SK-N-SH (cell line): ENCODE data around the gene TTLL12. TPM values are rescaled to one million over a fixed set of nuclear protein-coding genes. Genes with fewer than 3 reads are reported as not detected.

Experiments used
- CTCF ChIA-PET: fragments of 300-600, 350-600 bp; formaldehyde crosslinking; extraction: SDS; loops from one replicate; lab custom pipeline; 2021; lab: Yijun Ruan, JAX
- POLR2A ChIA-PET: fragments of 350-600 bp; sonication (Branson Sonifier 250); formaldehyde crosslinking; extraction: SDS; loops from one replicate; lab custom pipeline; 2020; ENCODE audit warnings: antibody characterized with exemption, inconsistent platforms; lab: Yijun Ruan, JAX
- DNase-seq: peaks from one replicate; pipeline ENCODE4 v3.0.0; 2012
- H2AFZ ChIP-seq: fragments of 200-600 bp; sonication (generic); 2 replicates; pipeline ENCODE4 v1.8.1; 2016; ENCODE audit warnings: antibody characterized with exemption, mild to moderate bottlenecking, low read depth
- H3F3A ChIP-seq: fragments of 200-600 bp; sonication (generic); replicated peaks from 2 replicates; pipeline ENCODE3; 2016; ENCODE audit warnings: antibody characterized with exemption, mild to moderate bottlenecking; ENCODE audit not compliant: insufficient read depth
- H3K27ac ChIP-seq, 2 experiments: fragments of 200-500 bp in 1 of 2; fragments of 200-600 bp in 1 of 2; sonication (Bioruptor generic) in 1 of 2; sonication (generic), shearing (Covaris generic) in 1 of 2; 2 replicates each; pipeline versions ENCODE4 v1.5.1 to v1.6.1; 2014 to 2016; ENCODE audit warnings: low read depth in 2 of 2, inconsistent platforms in 1 of 2, low read length in 1 of 2, mild to moderate bottlenecking in 1 of 2, mixed read lengths in 1 of 2
- H3K27me3 ChIP-seq: fragments of 200-600 bp; sonication (generic), shearing (Covaris generic); 2 replicates; pipeline ENCODE4 v1.6.1; 2016; ENCODE audit warnings: mixed run types; ENCODE audit not compliant: insufficient read depth
- H3K36me3 ChIP-seq, 2 experiments: fragments of 200-500 bp in 1 of 2; fragments of 200-600 bp in 1 of 2; sonication (Bioruptor generic) in 1 of 2; sonication (generic) in 1 of 2; replicated peaks in 1 of 2; 2 replicates each; pipeline versions ENCODE3 to v1.5.1; 2014 to 2016; ENCODE audit warnings: low read length in 1 of 2, mild to moderate bottlenecking in 1 of 2; ENCODE audit not compliant: insufficient read depth in 2 of 2, control insufficient read depth in 1 of 2
- H3K4me1 ChIP-seq, 2 experiments: fragments of 200-500 bp in 1 of 2; fragments of 200-600 bp in 1 of 2; sonication (Bioruptor generic) in 1 of 2; sonication (generic), shearing (Covaris generic) in 1 of 2; 2 replicates each; pipeline versions ENCODE4 v1.5.1 to v1.6.1; 2014 to 2016; ENCODE audit warnings: low read depth in 1 of 2, low read length in 1 of 2, mixed run types in 1 of 2; ENCODE audit not compliant: insufficient read depth in 2 of 2, control insufficient read depth in 1 of 2
- H3K4me2 ChIP-seq: fragments of 200-600 bp; sonication (generic), shearing (Covaris generic); 2 replicates; pipeline ENCODE4 v1.6.1; 2017; ENCODE audit warnings: mixed run types
- H3K4me3 ChIP-seq, 2 experiments: fragments of 200-500 bp in 1 of 2; fragments of 200-600 bp in 1 of 2; sonication (Bioruptor generic) in 1 of 2; sonication (generic), shearing (Covaris generic) in 1 of 2; 2 replicates each; pipeline versions ENCODE4 v1.5.1 to v1.8.1; 2014 to 2016; ENCODE audit warnings: low read depth in 2 of 2, inconsistent platforms in 1 of 2, low read length in 1 of 2, mild to moderate bottlenecking in 1 of 2, mixed read lengths in 1 of 2, moderate library complexity in 1 of 2
- H3K79me2 ChIP-seq: fragments of 200-600 bp; sonication (generic); 2 replicates; pipeline ENCODE4 v1.8.1; 2017; ENCODE audit warnings: mild to moderate bottlenecking; ENCODE audit not compliant: insufficient read depth
- H3K9ac ChIP-seq: fragments of 200-600 bp; sonication (generic); 2 replicates; pipeline ENCODE4 v1.6.1; 2017; ENCODE audit warnings: mixed run types
- H3K9me2 ChIP-seq: fragments of 200-600 bp; sonication (generic); 2 replicates; pipeline ENCODE4 v1.6.1; 2017; ENCODE audit warnings: mixed run types
- H3K9me3 ChIP-seq: fragments of 200-600 bp; sonication (generic); 2 replicates; pipeline ENCODE4 v1.6.1; 2017; ENCODE audit warnings: mixed run types, mild to moderate bottlenecking, moderate library complexity
- H4K20me1 ChIP-seq: fragments of 200-600 bp; sonication (generic); 2 replicates; pipeline ENCODE4 v1.6.1; 2017; ENCODE audit warnings: mild to moderate bottlenecking, mixed run types; ENCODE audit not compliant: insufficient read depth
- CHD2 ChIP-seq: fragments of 150-350 bp; IDR thresholded peaks from 2 replicates; pipeline ENCODE4 v1.6.1; 2018; ENCODE audit warnings: low read length; ENCODE audit not compliant: partially characterized antibody
- EZH2phosphoT487 ChIP-seq: fragments of 200-600 bp; sonication (generic); IDR thresholded peaks from 2 replicates; pipeline ENCODE4 v1.6.1; 2017; ENCODE audit warnings: low read depth, mixed run types, mild to moderate bottlenecking, antibody characterized with exemption, moderate library complexity, borderline replicate concordance
- FOXJ3 ChIP-seq: sonication (generic); formaldehyde crosslinking; IDR thresholded peaks from 2 replicates; pipeline ENCODE4 v1.5.1; 2020; ENCODE audit warnings: mild to moderate bottlenecking, missing genetic modification reagents
- FOXM1 ChIP-seq: IDR thresholded peaks from 2 replicates; pipeline ENCODE4 v1.4.0; 2012; ENCODE audit warnings: low read depth, mild to moderate bottlenecking
- GABPA ChIP-seq: IDR thresholded peaks from 2 replicates; pipeline ENCODE4 v1.4.0; 2012; ENCODE audit warnings: low read depth, mild to moderate bottlenecking
- MEF2A ChIP-seq: IDR thresholded peaks from 2 replicates; pipeline ENCODE4 v1.4.0; 2012; ENCODE audit warnings: low read depth, borderline replicate concordance
- NFIC ChIP-seq: IDR thresholded peaks from 2 replicates; pipeline ENCODE4 v1.4.0; 2012; ENCODE audit warnings: borderline replicate concordance
- RFX5 ChIP-seq: IDR thresholded peaks from 2 replicates; pipeline ENCODE4 v1.6.1; 2012; ENCODE audit warnings: mild to moderate bottlenecking, improper control_type of control experiment, low read length
- RXRA ChIP-seq: IDR thresholded peaks from 2 replicates; pipeline ENCODE4 v1.4.0; 2012; ENCODE audit warnings: low read depth, mild to moderate bottlenecking, borderline replicate concordance
- SMC3 ChIP-seq: IDR thresholded peaks from 2 replicates; pipeline ENCODE4 v1.6.1; 2012; ENCODE audit warnings: low read depth, low read length, improper control_type of control experiment
- WGBS: methylation state at CpG from one replicate; pipeline ENCODE4 v1.1.6; 2017; ENCODE audit warnings: low lambda C conversion rate; 5-methylcytosine and 5-hydroxymethylcytosine counted together
- polyA plus RNA-seq, 3 experiments: library from polyadenylated mRNA; depleted of rRNA; stranded (reverse); fragments of >200 nt; gene quantifications; 2 replicates each; pipeline ENCODE4 v1.2.3, GENCODE V29; 2012
- TF ChIP-seq, protein P1 (sequence below): fragments of 150-350 bp; IDR thresholded peaks from 2 replicates; pipeline ENCODE4 v1.6.1; 2017; ENCODE audit warnings: antibody characterized with exemption, low read length, low read depth, borderline replicate concordance
- TF ChIP-seq, protein P2 (sequence below): IDR thresholded peaks from 2 replicates; pipeline ENCODE4 v1.4.0; 2012; ENCODE audit warnings: low read depth, borderline replicate concordance
- TF ChIP-seq, protein P3 (sequence below): IDR thresholded peaks from 2 replicates; pipeline ENCODE4; 2012
- TF ChIP-seq, protein P4 (sequence below): IDR thresholded peaks from 2 replicates; pipeline ENCODE4 v1.4.0; 2012; ENCODE audit warnings: low read depth, borderline replicate concordance
- TF ChIP-seq, protein P5 (sequence below): fragments of 200-600 bp; sonication (generic); IDR thresholded peaks from 2 replicates; pipeline ENCODE4 v1.6.1; 2017; ENCODE audit warnings: antibody characterized with exemption, mild to moderate bottlenecking, moderate library complexity
- TF ChIP-seq, protein P6 (sequence below): IDR thresholded peaks from 2 replicates; pipeline ENCODE4 v1.6.1; 2012; ENCODE audit warnings: mild to moderate bottlenecking, low read depth, low read length, moderate library complexity

TTLL12 gene
- polyA plus RNA-seq, 1 of the 3 experiments (the other 2 are of a cell fraction): 11.5 TPM

DNA sequence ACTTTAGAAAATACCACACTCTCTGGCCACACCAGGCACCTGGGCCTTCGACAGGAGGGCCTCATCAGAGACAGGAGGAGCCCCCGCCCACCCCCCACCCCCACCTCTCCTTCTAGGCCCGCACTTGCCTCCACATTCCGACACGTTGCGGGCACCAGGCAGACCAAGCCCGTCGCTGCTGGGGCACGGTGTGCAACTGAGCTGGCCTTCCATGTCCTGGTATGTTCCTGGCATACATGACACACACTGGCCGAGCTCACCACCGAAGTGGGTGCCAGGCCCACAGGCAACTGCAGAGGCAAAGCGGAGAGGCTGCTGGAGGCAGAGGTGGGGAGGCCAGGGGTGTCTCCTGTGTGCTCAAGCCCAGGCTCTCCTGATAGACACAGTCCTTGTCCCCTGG is 27.0 kb upstream of the TTLL12 start:
- no peaks in the 10 kb centered on the region for H3F3A ChIP-seq
- no peaks in the 10 kb centered on the region for H3K27me3 ChIP-seq
- TF ChIP-seq MEF2A: no peak
- no peak for TF ChIP-seq NFIC
- TF ChIP-seq, protein P1, sequence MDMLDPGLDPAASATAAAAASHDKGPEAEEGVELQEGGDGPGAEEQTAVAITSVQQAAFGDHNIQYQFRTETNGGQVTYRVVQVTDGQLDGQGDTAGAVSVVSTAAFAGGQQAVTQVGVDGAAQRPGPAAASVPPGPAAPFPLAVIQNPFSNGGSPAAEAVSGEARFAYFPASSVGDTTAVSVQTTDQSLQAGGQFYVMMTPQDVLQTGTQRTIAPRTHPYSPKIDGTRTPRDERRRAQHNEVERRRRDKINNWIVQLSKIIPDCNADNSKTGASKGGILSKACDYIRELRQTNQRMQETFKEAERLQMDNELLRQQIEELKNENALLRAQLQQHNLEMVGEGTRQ: no peak
- TF ChIP-seq RXRA: no peak
- TF ChIP-seq EZH2phosphoT487: no peak
- no peak for TF ChIP-seq RFX5
- TF ChIP-seq FOXM1: no peak
- no peak for TF ChIP-seq FOXJ3 (CRISPR knock-in tag)
- TF ChIP-seq, protein P2, sequence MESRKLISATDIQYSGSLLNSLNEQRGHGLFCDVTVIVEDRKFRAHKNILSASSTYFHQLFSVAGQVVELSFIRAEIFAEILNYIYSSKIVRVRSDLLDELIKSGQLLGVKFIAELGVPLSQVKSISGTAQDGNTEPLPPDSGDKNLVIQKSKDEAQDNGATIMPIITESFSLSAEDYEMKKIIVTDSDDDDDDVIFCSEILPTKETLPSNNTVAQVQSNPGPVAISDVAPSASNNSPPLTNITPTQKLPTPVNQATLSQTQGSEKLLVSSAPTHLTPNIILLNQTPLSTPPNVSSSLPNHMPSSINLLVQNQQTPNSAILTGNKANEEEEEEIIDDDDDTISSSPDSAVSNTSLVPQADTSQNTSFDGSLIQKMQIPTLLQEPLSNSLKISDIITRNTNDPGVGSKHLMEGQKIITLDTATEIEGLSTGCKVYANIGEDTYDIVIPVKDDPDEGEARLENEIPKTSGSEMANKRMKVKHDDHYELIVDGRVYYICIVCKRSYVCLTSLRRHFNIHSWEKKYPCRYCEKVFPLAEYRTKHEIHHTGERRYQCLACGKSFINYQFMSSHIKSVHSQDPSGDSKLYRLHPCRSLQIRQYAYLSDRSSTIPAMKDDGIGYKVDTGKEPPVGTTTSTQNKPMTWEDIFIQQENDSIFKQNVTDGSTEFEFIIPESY: no peak
- TF ChIP-seq, protein P3, sequence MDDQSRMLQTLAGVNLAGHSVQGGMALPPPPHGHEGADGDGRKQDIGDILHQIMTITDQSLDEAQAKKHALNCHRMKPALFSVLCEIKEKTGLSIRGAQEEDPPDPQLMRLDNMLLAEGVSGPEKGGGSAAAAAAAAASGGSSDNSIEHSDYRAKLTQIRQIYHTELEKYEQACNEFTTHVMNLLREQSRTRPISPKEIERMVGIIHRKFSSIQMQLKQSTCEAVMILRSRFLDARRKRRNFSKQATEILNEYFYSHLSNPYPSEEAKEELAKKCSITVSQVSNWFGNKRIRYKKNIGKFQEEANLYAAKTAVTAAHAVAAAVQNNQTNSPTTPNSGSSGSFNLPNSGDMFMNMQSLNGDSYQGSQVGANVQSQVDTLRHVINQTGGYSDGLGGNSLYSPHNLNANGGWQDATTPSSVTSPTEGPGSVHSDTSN: no peak
- TF ChIP-seq, protein P4, sequence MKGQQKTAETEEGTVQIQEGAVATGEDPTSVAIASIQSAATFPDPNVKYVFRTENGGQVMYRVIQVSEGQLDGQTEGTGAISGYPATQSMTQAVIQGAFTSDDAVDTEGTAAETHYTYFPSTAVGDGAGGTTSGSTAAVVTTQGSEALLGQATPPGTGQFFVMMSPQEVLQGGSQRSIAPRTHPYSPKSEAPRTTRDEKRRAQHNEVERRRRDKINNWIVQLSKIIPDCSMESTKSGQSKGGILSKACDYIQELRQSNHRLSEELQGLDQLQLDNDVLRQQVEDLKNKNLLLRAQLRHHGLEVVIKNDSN: no peak
- ChIA-PET POLR2A (no interaction called here), CTCF (no interaction called here)
- no CpG with 5 or more reads among the region's 12 CpGs for WGBS
- H3K9ac ChIP-seq: no peak overlapping the region
- no peaks in the 10 kb centered on the region for H3K4me1 ChIP-seq
- no peak overlapping the region for H3K4me3 ChIP-seq
- no peak for DNase-seq
- H3K79me2 ChIP-seq: no peaks in the 10 kb centered on the region
- H3K36me3 ChIP-seq: no peaks in the 10 kb centered on the region
- no peak overlapping the region for H3K27ac ChIP-seq
- H3K4me2 ChIP-seq: no peak overlapping the region
- no peaks in the 10 kb centered on the region for H3K9me3 ChIP-seq
- H2AFZ ChIP-seq: no peak overlapping the region
- no peaks in the 10 kb centered on the region for H3K9me2 ChIP-seq
- no peaks in the 10 kb centered on the region for H4K20me1 ChIP-seq

DNA sequence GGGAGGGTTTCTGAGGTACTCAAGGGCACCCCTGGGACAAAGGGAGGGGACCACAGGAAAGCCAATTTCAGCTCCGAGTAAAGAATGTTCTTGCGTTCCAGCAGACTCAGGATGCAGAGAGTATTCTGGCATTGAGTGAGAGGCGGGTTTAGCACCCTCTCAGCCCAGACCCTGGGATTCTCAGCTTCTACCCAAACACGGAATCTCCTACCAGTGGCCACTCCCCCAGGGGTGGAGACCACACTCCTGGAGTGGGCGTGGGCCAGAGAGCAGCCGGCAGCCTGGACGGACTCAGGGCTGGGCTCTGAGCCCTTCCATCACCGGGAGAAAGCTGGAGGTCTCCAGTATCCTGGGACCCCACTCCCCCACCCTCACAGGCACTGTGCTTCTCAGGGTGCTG is 26.1 kb upstream of the TTLL12 start:
- Histone ChIP-seq H3F3A (no peaks in the 10 kb centered on the region), H3K27me3 (no peaks in the 10 kb centered on the region), H3K4me2 (no peak overlapping the region), H3K36me3 (no peaks in the 10 kb centered on the region), H3K9ac (no peak overlapping the region), H3K4me3 (no peak overlapping the region), H4K20me1 (no peaks in the 10 kb centered on the region), H3K27ac (no peak overlapping the region), H2AFZ (no peak overlapping the region), H3K9me2 (no peaks in the 10 kb centered on the region), H3K9me3 (no peaks in the 10 kb centered on the region), H3K79me2 (no peaks in the 10 kb centered on the region), H3K4me1 (no peaks in the 10 kb centered on the region)
- WGBS: no CpG with 5 or more reads among the region's 8 CpGs
- ChIA-PET POLR2A (interaction anchor here (1.2 kb wide), 1 partner anchor 9 kb away, joined by 3 read pairs; no protein-coding TSS in a partner anchor), CTCF (no interaction called here)
- TF ChIP-seq GABPA: no peak
- no peak for TF ChIP-seq EZH2phosphoT487
- TF ChIP-seq, protein P5, sequence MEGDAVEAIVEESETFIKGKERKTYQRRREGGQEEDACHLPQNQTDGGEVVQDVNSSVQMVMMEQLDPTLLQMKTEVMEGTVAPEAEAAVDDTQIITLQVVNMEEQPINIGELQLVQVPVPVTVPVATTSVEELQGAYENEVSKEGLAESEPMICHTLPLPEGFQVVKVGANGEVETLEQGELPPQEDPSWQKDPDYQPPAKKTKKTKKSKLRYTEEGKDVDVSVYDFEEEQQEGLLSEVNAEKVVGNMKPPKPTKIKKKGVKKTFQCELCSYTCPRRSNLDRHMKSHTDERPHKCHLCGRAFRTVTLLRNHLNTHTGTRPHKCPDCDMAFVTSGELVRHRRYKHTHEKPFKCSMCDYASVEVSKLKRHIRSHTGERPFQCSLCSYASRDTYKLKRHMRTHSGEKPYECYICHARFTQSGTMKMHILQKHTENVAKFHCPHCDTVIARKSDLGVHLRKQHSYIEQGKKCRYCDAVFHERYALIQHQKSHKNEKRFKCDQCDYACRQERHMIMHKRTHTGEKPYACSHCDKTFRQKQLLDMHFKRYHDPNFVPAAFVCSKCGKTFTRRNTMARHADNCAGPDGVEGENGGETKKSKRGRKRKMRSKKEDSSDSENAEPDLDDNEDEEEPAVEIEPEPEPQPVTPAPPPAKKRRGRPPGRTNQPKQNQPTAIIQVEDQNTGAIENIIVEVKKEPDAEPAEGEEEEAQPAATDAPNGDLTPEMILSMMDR: no peak
- no peak for TF ChIP-seq SMC3
- TF ChIP-seq, protein P6, sequence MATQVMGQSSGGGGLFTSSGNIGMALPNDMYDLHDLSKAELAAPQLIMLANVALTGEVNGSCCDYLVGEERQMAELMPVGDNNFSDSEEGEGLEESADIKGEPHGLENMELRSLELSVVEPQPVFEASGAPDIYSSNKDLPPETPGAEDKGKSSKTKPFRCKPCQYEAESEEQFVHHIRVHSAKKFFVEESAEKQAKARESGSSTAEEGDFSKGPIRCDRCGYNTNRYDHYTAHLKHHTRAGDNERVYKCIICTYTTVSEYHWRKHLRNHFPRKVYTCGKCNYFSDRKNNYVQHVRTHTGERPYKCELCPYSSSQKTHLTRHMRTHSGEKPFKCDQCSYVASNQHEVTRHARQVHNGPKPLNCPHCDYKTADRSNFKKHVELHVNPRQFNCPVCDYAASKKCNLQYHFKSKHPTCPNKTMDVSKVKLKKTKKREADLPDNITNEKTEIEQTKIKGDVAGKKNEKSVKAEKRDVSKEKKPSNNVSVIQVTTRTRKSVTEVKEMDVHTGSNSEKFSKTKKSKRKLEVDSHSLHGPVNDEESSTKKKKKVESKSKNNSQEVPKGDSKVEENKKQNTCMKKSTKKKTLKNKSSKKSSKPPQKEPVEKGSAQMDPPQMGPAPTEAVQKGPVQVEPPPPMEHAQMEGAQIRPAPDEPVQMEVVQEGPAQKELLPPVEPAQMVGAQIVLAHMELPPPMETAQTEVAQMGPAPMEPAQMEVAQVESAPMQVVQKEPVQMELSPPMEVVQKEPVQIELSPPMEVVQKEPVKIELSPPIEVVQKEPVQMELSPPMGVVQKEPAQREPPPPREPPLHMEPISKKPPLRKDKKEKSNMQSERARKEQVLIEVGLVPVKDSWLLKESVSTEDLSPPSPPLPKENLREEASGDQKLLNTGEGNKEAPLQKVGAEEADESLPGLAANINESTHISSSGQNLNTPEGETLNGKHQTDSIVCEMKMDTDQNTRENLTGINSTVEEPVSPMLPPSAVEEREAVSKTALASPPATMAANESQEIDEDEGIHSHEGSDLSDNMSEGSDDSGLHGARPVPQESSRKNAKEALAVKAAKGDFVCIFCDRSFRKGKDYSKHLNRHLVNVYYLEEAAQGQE: no peak
- TF ChIP-seq CHD2: no peak
- DNase-seq: no peak
